NCI-H2171 (cell line): ENCODE measurements around the gene CCNA2.

Experiments used
- DNase-seq: peaks from one replicate; lab custom pipeline; 2025; lab: John Stamatoyannopoulos, UW

CCNA2 gene

DNA sequence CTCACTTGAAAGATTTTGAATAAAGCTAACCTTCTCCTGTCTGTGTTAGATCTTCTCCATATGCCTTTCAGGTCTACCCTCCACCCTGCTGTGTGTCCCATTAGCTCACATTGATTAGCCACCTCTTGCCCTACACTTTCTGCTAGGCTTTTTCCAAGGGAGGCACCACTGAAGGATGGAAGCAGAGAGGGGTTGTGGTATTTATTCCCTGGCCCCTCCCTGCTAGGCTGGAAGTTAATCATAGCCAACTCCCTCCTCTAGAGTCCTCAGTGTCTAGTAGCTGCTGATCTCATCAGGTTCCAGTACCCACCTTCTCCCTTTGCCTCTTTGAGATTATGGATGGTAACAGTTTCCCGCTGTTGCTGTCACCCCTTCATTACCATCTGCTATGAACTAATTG, 49.8 kb downstream of the CCNA2 start:
- DNase-seq: no peak

DNA sequence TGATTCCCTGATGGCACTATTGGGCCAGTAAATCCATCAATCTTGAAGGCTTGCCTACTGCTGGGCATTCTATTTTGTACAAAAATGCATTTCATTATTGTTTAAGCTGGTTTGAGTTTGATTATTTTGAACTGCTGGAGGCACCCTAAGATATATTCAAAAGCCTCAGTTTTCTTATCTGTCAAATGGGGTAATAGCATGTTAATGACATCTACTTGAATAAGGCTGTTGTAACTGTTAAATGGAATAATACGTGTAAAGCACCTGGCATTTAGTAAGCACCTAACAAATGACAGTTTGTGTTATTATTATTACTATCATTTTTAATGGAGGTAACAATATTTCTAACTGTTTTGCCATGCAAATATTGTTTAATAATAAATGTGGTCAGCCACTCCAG, 51.8 kb downstream of the CCNA2 start:
- DNase-seq: no peak

- no peak for DNase-seq
Observed at GRCh38 chr4:121769341-121769740, 54.3 kb downstream of the CCNA2 start.

DNA sequence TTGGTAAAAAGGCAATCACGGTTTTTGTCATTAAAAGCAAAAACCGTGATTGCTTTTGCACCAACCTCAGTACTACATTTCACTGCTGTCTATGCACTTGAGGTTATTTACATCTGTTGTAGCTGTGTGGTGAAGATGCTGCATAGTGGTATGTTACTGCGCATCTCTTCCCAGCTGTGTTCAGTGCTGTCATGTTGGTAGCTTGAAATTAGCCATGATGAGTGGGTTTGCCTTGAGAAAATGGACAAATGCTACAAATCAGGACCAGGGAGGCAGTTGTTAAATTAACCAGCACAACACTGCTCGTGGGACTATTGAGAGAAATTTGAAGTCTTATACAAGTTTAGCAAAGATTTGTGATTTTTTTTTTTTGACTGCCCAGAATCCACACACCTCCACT, 56.5 kb downstream of the CCNA2 start:
- no peak for DNase-seq
